HG03045 (cell line): ENCODE data around the gene DHRS4.
"Not testable (repeated sequence)": the region's sequence is repeated elsewhere in the genome, so short reads cannot be mapped to it uniquely, and the experiment has no call there.

ENCODE experiments used
- ATAC-seq: cut with Tn5 transposase; IDR thresholded peaks from one replicate; pipeline ENCODE4 v1.9.1; 2021; ENCODE audit warnings: mild to moderate bottlenecking, moderate library complexity; ENCODE audit not compliant: unreplicated experiment

The DHRS4 gene

DNA sequence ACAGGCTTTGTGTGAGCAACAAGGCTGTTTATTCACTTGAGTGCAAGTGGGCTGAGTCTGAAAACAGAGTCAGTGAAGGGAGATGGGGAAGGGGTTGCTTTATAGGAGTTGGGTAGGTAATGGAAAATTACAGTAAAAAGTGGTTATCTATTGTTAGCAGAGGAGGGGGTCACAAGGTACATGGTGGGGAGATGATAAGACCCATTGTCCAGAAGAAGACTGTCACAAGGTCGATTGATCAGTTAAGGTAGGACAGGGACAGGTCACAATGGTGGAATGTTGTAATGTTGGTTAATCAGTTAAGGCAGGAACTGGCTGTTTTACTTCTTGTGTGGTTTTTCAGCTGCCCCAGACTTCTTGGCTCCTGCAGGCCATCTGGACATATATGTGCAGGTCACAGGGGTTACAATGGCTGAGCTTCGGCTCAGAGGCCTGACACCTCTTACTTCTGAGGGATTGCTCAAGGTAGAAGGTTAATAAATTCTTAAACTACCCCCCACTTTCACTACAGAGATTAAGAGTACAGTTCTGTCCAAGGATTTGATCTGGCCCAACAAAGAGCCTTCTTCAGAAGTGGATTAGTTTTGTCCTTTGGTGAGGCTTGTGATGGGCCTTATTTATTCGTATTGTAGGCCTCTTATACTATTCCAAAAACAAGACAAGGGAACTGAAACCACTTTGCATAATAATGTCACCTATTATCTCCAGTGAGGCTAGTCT is 13.8 kb upstream of the DHRS4 start:
- no peak for ATAC-seq

DNA sequence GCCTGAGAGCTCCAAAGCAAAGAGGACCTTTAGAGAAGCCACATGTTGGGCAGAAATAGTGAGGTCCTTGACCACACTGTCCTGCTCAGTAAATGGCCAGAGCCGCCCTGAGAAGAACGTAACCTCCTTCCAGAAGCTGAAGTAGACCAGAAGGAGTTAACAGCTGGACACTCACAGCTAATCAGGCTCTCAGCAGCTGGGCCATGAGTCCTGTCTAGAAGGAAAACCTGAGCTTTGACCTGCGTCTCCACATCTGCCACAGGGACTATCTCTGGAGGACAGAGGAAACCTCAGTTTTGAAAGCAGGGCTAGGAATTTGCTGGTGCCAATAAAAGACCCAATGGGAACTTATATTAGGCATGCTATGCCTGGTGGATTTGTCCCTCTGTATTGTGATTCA is 12.3 kb upstream of the DHRS4 start:
- no peak for ATAC-seq

DNA sequence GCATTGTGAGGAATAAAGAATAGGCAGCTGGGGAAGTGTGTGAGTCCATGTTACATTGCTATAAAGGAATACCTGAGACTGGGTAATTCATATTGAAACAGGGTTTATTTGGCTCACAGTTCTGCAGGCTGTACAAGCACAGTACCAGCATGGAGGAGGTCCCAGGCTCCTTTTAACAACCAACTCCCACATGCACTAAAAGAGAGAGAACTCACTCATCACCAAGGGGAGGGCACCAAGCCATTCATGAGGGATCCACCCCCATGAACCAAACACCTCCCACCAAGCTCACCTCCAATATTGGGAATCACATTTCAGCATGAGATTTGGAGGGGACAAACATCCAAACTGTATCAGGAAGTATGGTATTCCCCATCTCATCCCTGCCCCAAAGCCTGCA is 11.9 kb upstream of the DHRS4 start:
- ATAC-seq, result no peak

DNA sequence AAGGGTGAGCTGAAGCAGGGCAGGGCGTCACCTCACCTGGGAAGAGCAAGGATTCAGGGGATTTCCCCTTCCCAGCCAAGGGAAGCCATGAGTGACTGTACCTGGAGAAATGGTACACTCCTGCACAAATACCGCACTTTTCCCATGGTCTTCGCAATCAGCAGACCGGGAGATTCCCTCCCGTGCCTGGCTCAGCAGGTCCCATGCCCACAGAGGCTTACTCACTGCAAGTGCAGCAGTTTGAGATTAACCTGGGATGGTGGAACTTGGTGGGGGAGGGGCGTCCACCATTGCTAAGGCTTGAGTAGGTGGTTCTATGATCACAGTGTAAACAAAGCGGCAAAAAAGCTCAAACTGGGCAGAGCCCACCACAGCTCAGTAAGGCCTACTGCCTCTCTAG is 11.0 kb upstream of the DHRS4 start:
- no peak for ATAC-seq

DNA sequence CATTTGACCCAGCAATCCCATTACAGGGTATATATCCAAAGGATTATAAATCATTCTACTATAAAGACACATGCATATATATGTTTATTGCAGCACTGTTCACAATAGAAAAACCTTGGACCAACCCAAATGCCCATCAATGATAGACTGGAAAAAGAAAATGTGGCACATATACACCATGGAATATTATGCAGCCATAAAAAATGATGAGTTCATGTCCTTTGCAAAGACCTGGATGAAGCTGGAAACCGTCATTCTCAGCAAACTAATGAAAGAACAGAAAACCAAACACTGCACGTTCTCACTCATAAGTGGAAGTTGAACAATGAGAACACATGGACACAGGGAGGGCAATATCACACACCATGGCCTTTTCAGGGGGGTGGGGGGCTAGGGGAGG is 4.5 kb upstream of the DHRS4 start:
- ATAC-seq, result not testable (repeated sequence)

DNA sequence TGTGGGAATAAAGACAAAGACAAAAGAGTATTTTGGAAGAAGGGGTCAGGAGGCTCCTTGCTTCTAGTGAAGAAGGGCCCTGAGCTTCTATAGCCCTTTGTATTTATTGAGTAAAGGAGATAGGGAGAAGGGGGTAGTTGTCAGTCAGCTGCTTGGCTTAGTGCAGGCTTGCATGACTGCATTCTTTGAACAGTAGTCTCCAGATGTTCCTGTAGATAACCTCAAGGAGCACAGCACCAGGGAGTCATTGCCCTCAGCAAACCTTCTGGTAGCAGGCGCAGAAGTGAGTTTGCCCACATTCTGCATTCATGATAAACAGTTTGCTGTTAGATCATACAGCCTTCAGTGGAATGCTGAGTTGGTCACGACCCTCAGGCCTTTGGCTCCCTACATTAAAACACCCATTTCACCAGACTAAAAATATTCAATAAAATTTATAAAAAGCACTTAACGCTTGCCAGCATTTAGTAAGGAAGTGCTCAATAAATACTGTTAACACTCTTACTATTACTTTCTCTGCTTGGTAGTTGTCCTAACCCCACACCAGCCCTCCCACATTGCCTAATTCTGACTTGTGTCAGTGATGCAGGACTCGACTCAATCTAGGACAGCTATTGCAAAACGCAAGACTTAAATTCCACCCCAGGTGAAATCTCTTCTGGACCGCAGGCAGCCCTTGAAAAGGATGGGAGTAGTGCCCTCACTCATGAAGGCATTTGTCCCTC is 3.0 kb upstream of the DHRS4 start:
- ATAC-seq, result no peak

DNA sequence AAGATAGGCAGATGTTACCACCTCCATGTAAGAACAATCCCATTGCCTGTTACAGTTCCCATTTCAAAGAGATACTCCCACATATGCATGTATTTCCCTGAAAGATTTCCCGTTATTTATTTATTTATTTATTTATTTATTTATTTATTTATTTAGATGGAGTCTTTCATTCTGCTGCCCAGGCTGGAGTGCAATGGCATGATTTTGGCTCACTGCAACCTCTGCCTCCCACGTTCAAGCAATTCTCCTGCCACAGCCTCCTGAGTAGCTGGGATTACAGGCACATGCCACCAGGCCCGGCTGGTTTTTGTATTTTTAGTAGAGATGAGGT is 2.5 kb upstream of the DHRS4 start:
- not testable (repeated sequence) for ATAC-seq

DNA sequence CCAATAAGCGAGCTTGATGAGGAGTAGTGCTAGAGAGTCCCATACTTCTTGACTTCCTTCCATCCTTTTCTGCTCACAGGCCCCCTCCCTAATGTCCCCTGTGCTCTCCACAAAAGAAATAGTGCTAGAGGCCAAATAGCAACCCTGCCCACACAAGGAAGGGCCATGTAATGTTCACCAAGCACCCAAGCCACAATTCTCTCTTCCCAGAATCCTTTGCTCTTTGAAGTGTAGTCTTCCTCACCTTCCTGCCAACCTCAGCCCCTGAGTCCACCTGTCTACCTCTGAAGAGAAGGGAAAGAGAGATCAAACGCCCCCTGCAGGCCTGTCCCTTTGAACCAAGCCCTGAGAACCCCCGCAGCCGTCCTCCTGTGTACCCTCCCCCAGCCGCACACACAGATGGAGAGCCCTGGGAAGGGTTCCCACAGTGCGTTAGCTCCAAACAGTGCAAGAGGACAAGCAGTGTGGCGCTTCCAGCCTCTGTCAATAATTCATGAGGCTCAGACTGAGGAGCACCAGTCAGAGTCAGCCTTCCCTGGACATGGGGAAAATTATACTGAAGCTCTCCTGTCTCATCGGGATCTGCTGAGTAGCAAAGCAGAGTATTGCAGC is 1.9 kb upstream of the DHRS4 start:
- ATAC-seq, result no peak

DNA sequence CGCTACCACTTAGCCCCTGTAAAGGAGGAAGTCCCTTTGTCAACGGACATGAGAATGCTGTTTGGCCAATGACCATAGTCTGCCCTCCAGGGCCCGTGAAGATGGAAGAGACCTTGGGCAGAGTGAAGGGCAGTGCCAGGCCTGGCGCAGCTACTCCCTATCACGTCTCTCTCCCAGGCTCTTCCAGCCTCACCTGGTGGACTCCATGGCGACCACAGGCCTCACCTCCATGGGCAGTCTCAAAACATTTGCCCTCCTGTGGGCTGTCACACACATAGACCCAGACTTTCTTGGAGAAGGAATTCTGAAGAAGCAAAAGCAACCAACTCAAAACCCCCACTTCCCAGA is 480 bp upstream of the DHRS4 start:
- not testable (repeated sequence) for ATAC-seq

DNA sequence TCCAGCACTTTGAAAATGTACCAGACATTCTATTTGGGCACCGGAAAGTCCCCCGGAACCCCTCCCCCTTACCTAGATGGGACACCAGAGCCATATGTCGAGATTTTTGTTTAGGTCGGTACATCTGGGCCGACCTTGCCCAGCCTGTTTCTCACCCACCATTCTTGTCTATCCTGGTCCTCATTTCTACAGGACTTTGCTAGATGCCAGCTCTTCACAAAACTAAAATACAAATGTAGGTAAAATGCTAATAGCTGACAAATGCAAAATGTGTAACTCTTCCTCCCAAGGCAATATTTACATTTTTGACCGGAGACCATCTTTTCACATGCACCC is 677 bp downstream of the DHRS4 start:
- ATAC-seq, result not testable (repeated sequence)

DNA sequence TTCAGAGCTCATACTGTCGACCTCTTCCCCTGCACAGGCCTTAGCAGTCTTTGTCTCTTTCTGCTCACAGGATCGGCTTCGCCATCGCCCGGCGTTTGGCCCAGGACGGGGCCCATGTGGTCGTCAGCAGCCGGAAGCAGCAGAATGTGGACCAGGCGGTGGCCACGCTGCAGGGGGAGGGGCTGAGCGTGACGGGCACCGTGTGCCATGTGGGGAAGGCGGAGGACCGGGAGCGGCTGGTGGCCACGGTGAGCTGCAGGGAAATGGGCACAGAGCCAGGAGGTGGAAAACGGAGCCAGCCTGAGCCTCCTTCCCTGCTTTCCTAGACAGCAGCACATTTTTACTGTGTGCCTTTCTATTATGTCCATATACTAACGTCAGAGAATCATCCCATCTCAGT is 1.4 kb downstream of the DHRS4 start:
- ATAC-seq, result not testable (repeated sequence)

DNA sequence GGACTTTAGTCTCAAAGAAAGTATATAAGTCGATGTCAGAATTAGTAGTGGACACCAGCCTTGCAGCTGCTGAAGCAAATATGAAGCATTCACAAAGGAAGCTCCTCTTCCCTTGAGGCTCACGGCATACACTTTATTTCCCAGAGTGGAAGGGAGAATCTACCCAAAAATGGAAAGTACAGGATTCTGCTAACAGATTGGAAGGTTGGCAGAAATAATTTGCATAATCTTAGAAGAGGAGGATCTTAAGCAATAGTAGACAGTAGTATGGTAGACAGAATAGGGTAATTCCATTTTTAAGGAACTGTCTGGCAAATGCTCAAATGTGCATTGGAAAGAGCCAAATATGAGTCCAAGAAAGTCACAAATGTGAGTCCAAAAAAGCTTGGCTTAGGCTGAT is 2.2 kb downstream of the DHRS4 start:
- ATAC-seq, result not testable (repeated sequence)

DNA sequence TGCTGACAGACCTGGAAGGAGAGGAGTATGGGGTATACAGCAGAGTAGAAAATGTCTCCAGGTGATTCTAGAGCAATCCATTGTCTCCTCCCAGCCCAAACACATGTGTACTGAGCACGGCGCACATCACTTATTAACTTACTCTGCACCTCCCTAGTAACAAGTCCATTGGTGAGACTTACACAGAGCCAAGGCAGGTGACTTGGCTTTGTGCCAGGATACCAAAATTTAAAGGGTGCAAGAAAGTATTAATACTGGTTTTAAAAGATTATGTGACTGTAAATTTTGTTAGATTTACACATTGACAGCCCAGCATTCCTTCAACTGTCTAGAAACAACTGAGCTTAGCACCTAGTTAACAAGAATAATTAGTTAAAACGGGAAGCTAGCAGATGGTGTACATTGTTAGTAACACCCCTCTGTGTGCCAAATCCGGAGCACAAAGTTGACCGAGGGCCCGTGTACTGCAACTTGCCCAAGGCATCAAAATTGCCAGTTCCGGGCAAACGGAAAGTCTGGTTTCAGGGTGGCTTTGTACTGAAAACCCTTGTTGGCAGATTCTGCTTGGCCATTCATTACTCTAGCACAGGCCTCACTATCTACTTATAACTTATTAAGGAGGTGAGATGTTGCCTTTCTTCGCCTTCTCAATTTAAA is 4.5 kb downstream of the DHRS4 start:
- not testable (repeated sequence) for ATAC-seq

DNA sequence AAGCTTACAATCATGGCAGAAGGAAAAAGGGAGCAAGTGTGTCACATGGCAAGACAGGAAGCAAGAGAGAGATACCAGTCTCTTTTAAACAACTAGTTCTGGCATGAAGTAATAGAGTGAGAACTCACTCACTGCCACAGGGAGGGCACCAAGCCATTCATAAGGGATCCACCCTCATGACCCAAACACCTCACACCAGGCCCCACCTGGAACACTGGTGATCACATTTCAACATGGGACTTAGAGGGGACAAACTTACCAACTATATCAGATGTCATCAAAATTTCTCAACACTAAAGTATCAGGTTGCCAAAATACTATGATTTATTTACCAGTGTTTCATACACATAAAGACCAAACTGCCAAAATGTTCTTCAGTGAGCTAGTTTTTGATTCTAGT is 7.3 kb downstream of the DHRS4 start:
- ATAC-seq, result not testable (repeated sequence)

DNA sequence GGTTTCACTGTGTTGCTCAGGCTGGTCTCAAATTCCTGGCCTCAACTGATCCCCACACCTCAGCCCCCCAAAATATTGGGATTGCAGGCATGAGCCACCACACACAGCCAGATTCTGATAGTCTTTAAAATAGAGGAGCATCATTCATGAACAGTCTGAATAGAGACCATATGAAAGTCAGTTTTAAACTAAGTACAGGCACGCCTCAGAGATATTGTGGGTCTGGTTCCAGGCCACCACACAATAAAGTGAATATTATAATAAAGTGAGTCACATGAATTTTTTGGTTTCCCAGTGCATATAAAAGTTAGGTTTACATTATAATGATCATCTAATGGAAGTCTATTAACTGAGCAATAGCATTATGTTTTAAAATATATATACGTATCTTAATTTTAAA is 8.1 kb downstream of the DHRS4 start:
- not testable (repeated sequence) for ATAC-seq

DNA sequence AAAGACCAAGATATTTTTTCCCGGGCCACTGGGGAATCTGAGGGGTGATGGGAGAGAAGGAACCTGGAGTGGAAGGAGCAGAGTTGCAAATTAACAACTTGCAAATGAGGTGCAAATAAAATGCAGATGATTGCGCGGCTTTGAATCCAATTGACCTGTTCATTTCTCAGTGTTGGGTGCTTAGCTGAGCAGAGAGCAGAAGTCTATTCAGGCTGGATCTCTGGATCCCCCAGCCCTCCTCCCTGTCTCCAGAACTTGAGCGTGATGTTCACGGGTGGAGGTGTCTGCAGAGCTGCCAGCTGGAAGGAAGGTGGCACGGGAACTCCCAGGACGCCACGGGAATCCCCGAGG is 15.5 kb downstream of the DHRS4 start:
- ATAC-seq, result not testable (repeated sequence)

DNA sequence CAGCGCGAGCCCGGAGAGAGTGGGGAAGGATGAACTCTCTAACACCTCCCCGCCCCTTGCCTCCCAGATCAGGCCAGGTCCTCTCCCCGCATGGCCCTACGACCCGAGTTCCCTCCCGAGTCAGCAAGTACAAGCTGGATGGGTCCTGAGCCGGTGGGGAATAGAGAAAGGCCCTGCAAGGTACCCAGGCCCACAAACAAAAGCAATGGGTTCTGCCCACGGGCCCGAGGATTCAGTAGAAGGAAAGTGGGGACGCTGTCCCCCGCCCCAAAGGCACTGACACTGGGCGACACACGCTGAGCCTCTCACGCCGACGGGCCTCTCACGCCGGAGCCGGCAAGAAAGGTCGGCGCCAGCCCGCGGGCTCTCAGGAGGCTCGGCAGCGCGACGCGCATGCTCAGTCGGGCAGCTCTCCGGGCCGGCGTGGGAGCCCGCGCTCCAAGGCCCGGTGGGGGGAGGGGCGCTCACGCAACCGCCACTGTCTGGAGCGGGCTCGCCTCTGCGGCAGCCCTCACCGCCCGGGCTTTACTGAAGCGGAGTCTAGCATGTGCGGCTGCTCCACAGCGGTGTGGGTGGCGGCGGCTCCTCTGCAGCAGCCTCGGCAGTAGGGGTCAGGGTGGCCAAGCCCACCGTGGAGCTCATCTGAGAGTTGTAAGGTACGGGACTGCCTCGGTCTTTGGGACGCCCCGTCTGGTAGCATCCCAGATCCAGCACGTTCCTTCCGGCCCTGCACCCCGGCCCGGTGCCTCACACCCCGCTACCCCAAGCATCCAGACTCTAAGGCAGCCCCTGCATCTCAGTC is 16.1 kb downstream of the DHRS4 start:
- ATAC-seq, result peak; percentile 83

DNA sequence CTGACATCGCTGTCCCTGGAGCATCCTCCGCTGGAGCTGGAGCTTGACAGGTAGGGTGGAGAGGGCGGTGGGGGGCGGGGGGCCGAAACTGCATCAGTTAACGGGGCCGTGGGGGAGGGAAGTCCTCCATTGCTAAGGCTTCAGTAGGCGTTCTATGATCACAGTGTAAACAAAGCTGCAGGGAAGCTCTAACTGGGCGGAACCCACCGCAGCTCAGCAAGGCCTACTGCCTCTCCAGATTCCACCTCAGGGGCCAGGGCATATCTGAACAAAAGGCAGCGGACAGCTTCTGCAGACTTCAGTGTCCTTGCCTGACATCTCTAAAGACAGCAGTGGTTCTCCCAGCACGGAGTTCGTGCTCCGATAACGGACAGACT is 16.7 kb downstream of the DHRS4 start:
- not testable (repeated sequence) for ATAC-seq

DNA sequence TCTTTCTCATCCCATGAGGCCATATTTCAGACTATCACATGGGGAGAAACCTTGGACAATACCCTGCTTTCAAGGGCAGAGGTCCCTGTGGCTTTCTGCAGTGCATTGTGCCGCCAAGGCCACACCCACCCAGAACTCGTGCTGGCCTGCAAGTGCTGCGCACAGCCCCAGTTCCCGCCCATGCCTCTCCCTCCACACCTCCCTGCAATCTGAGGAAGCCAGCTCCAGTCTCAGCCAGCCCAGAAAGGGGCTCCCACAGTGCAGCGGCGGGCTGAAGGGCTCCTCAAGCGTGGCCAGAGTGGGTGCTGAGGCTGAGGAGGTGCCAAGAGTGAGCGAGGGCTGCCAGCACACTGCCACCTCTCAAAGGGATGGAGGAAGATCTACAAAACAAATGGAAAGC is 19.6 kb downstream of the DHRS4 start:
- not testable (repeated sequence) for ATAC-seq

DNA sequence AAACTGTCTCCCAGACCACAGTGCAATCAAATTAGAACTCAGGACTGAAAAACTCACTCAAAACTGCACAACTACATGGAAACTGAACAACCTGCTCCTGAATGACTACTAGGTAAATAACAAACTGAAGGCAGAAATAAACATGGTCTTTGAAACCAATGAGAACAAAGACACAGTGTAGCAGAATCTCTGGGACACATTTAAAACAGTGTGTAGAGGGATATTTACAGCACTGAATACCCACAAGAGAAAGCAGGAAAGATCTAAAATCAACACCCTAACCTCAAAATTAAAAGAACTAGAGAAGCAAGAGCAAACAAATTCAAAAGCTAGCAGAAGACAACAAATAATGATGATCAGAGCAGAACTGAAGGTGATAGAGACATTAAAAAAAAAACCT is 20.5 kb downstream of the DHRS4 start:
- not testable (repeated sequence) for ATAC-seq

DNA sequence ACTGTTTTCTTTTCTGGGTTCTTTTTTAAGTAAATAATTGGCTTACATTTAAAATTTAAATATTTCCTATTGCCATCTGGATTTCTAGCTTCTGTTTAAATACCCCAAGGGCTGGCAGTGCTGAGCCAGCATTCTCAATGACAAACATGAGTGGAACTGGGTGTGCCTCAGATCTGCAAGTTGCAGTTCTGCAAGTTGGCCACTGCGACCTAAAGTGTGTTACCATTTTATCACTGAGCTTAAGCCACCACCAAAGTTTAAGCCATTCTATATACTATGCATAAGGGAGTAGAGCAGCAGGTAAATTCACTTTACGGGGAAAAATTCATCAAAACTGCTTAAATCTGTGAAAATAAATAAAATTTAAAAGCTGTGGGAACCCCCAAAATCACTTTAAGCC is 23.6 kb downstream of the DHRS4 start:
- ATAC-seq, result not testable (repeated sequence)
